ENCODE data around the gene EXOC3. TPM values are rescaled to one million over a fixed set of nuclear protein-coding genes. Genes with fewer than 3 reads are reported as not detected.

Gene EXOC3
- total and polyA plus RNA-seq, 10 of the 15 experiments (the other 5 are each of a cell fraction or from before 2014, with no cell fraction given) = 1.6 to 53.0 (median 27.9) TPM

- TF ChIP-seq ZBTB4 (CRISPR knock-in tag; IDR thresholded peaks at IDR 0.05) (0 out of 2 replicates have a peak, but pooled peaks have one; percentile 30), E2F8 (IDR thresholded peaks at IDR 0.05; ENCODE audit: low read depth, partially characterized antibody) (no peak), EED (IDR thresholded peaks at IDR 0.05; ENCODE audit: low read depth) (peak; percentile 86), NR2F1 (conservative IDR thresholded peaks at IDR 0.05) (0 out of 2 replicates have a peak, but pooled peaks have one; percentile 59), ZBED1 (IDR thresholded peaks at IDR 0.05; ENCODE audit: borderline replicate concordance) (0 out of 2 replicates have a peak, but pooled peaks have one; percentile 30)
These were observed 15.8 kb downstream of the EXOC3 start (continued) for GRCh38 chr5:458547-459353.
